Osteoblast (primary cell): ENCODE measurements around the gene MIA2. TPM values are rescaled to one million over a fixed set of nuclear protein-coding genes. Genes with fewer than 3 reads are reported as not detected.
A peak's percentile ranks its signal among the peaks of the same experiment; 100 is the strongest.
"Not testable (repeated sequence)": the region's sequence is repeated elsewhere in the genome, so short reads cannot be mapped to it uniquely, and the experiment has no call there.

Experiments used
- DNase-seq: peaks from one replicate; pipeline ENCODE4 v3.0.0; 2011; ENCODE audit warnings: low spot score, mixed read lengths; ENCODE audit not compliant: insufficient read length; ENCODE audit errors: missing footprints
- H2AFZ ChIP-seq: 2 replicates; pipeline ENCODE4 v1.6.0; 2011; ENCODE audit warnings: mild to moderate bottlenecking, low read length
- H3K27ac ChIP-seq: 2 replicates; pipeline ENCODE4 v1.5.1; 2011; ENCODE audit warnings: mild to moderate bottlenecking, low read depth, low read length, moderate library complexity
- H3K27me3 ChIP-seq: 2 replicates; pipeline ENCODE4 v1.6.0; 2012; ENCODE audit warnings: mild to moderate bottlenecking, control low read depth, inconsistent platforms, low read length, moderate library complexity; ENCODE audit not compliant: insufficient read depth
- H3K36me3 ChIP-seq: 2 replicates; pipeline ENCODE4 v1.5.1; 2011; ENCODE audit warnings: mild to moderate bottlenecking, low read length, control low read depth, moderate library complexity; ENCODE audit not compliant: insufficient read depth
- H3K4me1 ChIP-seq: 2 replicates; pipeline ENCODE4 v1.5.1; 2011; ENCODE audit warnings: mild to moderate bottlenecking, low read length, control low read depth, moderate library complexity; ENCODE audit not compliant: insufficient read depth
- H3K4me2 ChIP-seq: 2 replicates; pipeline ENCODE4 v1.6.0; 2011; ENCODE audit warnings: mild to moderate bottlenecking, low read length; ENCODE audit not compliant: insufficient read depth
- H3K4me3 ChIP-seq: fragments of 200-600 bp; sonication (generic); 3 replicates; pipeline ENCODE4 v1.5.1; 2012; ENCODE audit warnings: mild to moderate bottlenecking, low read length, inconsistent platforms; ENCODE audit not compliant: insufficient read depth
- H3K79me2 ChIP-seq: 2 replicates; pipeline ENCODE4 v1.6.0; 2012; ENCODE audit warnings: mild to moderate bottlenecking, low read length, control low read depth, inconsistent platforms; ENCODE audit not compliant: insufficient read depth
- H3K9me3 ChIP-seq: 2 replicates; pipeline ENCODE4 v1.5.1; 2011; ENCODE audit warnings: low read depth, low read length, control low read depth
- H4K20me1 ChIP-seq: 2 replicates; pipeline ENCODE4 v1.6.0; 2012; ENCODE audit warnings: mild to moderate bottlenecking, low read length, control low read depth; ENCODE audit not compliant: insufficient read depth
- total RNA-seq: library from RNA; depleted of rRNA; stranded (reverse); fragments of >200 nt; gene quantifications from 2 replicates; pipeline ENCODE4 v1.2.3, GENCODE V29; 2012
- TF ChIP-seq, protein P1 (sequence below): IDR thresholded peaks from 2 replicates; pipeline ENCODE4 v1.5.1; 2011; ENCODE audit warnings: mild to moderate bottlenecking, low read depth, low read length, moderate library complexity; ENCODE audit errors: extremely low read depth

Gene MIA2
- total RNA-seq, 1 donor: 25.0 TPM

DNA sequence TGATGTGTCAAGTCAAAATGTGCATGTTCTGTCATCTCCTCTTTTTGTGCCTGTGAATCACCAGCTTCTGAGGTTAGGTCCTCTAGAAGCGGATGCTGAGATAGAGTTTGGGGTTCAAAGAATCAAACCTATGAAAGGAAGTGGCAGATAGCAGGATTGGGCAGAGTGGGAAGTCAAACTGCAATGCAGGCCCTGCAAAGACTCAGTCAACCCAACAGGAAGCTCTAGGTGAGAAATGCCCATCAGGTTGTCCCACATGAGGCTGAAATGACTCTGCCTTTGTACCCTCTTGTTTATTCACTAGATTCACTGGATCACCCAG, 4.5 kb upstream of the MIA2 start:
- H3K27ac ChIP-seq: no peak overlapping the region
- no peaks in the 10 kb centered on the region for H4K20me1 ChIP-seq
- no peaks in the 10 kb centered on the region for H3K27me3 ChIP-seq
- peak overlapping the region; percentile 1 for H2AFZ ChIP-seq
- no peaks in the 10 kb centered on the region for H3K36me3 ChIP-seq
- TF ChIP-seq, protein P1, sequence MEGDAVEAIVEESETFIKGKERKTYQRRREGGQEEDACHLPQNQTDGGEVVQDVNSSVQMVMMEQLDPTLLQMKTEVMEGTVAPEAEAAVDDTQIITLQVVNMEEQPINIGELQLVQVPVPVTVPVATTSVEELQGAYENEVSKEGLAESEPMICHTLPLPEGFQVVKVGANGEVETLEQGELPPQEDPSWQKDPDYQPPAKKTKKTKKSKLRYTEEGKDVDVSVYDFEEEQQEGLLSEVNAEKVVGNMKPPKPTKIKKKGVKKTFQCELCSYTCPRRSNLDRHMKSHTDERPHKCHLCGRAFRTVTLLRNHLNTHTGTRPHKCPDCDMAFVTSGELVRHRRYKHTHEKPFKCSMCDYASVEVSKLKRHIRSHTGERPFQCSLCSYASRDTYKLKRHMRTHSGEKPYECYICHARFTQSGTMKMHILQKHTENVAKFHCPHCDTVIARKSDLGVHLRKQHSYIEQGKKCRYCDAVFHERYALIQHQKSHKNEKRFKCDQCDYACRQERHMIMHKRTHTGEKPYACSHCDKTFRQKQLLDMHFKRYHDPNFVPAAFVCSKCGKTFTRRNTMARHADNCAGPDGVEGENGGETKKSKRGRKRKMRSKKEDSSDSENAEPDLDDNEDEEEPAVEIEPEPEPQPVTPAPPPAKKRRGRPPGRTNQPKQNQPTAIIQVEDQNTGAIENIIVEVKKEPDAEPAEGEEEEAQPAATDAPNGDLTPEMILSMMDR: no peak
- H3K79me2 ChIP-seq: no peaks in the 10 kb centered on the region
- H3K4me3 ChIP-seq: no peak overlapping the region
- DNase-seq: no peak
- H3K4me2 ChIP-seq: no peak overlapping the region
- H3K4me1 ChIP-seq: peaks cover 17% of the 10 kb centered on the region
- no peaks in the 10 kb centered on the region for H3K9me3 ChIP-seq

DNA sequence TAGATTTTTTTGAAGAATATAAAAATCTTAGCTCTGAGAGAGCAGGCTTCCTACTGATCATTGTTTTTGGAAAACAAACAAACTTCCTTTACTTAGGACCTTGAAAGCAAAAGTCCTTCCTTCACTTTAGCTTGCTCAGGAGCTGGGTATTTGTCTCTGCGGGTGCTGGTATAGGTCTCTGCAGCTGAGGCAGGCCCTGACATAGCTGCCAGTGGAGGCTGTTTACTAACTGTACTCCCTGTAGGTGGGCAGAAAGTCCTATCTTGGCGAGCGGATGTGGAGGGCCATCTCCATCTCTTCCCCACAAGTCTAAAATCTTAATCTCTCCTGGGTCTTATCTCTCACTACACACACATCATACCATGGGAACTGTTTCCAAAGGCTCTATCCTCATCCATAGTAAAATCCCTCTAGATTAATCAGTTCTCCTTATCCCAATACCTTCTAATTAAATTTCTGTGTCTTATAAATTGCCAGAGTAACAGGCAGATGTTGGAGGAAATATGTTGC, 4.1 kb upstream of the MIA2 start:
- no peak overlapping the region for H3K27ac ChIP-seq

DNA sequence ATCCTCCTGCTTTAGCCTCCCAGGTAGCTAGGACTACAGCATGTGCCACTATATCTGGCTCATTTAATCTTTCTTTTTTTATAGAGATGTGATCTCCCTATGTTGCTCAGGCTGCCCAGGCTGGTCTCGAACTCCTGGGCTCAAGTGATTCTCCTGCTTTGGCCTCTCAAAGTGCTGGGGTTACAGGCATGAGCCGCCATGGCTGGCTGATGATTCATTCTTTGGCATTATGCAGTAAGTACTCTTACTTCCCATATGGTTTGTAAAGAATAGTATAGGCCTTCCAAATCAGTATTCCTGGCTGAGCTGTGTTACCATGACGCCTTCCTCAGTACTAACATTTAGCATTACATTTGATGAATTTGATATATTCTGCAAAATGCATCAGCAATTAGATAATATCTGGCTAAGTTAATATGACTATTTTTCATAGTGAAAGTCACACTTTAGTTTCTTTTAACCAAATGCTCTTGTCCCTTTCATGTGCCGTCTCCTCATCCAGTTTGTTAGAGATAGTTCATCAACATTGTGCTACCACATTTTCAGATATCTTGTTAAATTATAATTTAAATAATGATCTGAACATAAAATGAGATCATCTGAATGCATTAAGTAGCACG, 3.2 kb upstream of the MIA2 start:
- H3K9me3 ChIP-seq: no peaks in the 10 kb centered on the region
- no peaks in the 10 kb centered on the region for H3K27me3 ChIP-seq
- peak overlapping the region; percentile 20 for H2AFZ ChIP-seq
- no peaks in the 10 kb centered on the region for H4K20me1 ChIP-seq
- H3K27ac ChIP-seq: no peak overlapping the region
- no peak for DNase-seq
- no peak overlapping the region for H3K4me3 ChIP-seq
- H3K4me2 ChIP-seq: no peak overlapping the region
- TF ChIP-seq, protein P1: no peak
- H3K4me1 ChIP-seq: peaks cover 17% of the 10 kb centered on the region
- H3K36me3 ChIP-seq: no peaks in the 10 kb centered on the region
- H3K79me2 ChIP-seq: no peaks in the 10 kb centered on the region

More for the DNA sequence above, 4.1 kb upstream of the MIA2 start:
- H3K27me3 ChIP-seq: no peaks in the 10 kb centered on the region
- H3K4me3 ChIP-seq: no peak overlapping the region
- H3K4me1 ChIP-seq: peaks cover 17% of the 10 kb centered on the region
- TF ChIP-seq, protein P1: no peak
- DNase-seq: no peak
- H3K9me3 ChIP-seq: no peaks in the 10 kb centered on the region
- H2AFZ ChIP-seq: peak overlapping the region; percentile 1
- H3K79me2 ChIP-seq: no peaks in the 10 kb centered on the region
- no peaks in the 10 kb centered on the region for H4K20me1 ChIP-seq
- no peaks in the 10 kb centered on the region for H3K36me3 ChIP-seq
- no peak overlapping the region for H3K4me2 ChIP-seq

DNA sequence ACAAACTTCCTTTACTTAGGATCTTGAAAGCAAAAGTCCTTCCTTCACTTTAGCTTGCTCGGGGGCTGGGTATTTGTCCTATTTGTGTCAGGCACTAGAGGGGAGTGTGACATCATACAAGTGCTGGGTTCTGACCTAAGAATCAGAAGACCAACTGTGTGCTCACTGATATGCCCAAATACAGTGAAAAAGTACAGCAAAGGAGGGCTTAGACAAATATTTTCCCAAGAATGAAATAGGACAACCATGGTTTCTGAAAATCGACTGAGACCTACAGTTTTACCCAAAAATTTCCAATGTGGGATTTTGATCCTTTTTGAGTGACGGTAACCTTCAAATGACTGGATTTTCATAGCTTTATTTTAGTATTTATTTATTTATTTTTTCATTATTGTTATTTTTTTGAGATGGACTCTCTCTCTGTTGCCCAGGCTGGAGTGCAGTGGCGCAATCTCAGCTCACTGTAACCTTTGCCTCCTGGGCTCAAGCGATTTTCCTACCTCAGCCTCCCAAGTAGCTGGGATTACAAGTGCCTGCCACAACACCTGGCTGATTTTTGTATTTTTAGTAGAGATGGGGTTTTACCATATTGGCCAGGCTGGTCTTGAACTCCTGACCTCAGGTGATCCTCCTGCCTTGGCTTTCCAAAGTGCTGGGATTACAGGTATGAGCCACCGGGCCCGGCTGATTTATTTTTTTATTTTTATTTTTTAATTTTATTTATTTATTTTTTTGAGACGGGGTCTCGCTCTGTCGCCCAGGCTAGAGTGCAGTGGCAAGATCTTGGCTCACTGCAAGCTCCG, 1.8 kb upstream of the MIA2 start:
- H3K79me2 ChIP-seq, H4K20me1 ChIP-seq, H3K36me3 ChIP-seq, H3K27ac ChIP-seq, H3K4me3 ChIP-seq, H3K4me2 ChIP-seq, H3K27me3 ChIP-seq, DNase-seq, H3K9me3 ChIP-seq: not testable (repeated sequence)
- Histone ChIP-seq H3K4me1 (peaks cover 17% of the 10 kb centered on the region), H2AFZ (peak overlapping the region; percentile 2)
- TF ChIP-seq, protein P1: peak; percentile 49
